A549 (cell line): Measurements from ENCODE around the gene SLC15A3. TPM values are rescaled to one million over a fixed set of nuclear protein-coding genes. Genes with fewer than 3 reads are reported as not detected.

Experiments
- ATAC-seq, 2 experiments: fragments of 200-7000 bp in 1 of 2; fragments of >200 bp in 1 of 2; cut with Nextera tagmentation in 1 of 2; cut with Tn5 transposase in 1 of 2; 3 replicates each; pipeline versions ENCODE4 v1.8.0 to v1.9.1; 2018 to 2020; ENCODE audit warnings: mild to moderate bottlenecking in 1 of 2, moderate library complexity in 1 of 2
- CTCF ChIA-PET: fragments of 300-600 bp; sonication (Branson Sonifier 250); formaldehyde crosslinking; extraction: SDS; loops from one replicate; lab custom pipeline; 2021; ENCODE audit warnings: antibody characterized with exemption, inconsistent platforms; lab: Yijun Ruan, JAX
- POLR2A ChIA-PET: fragments of 350-600 bp; formaldehyde crosslinking; extraction: SDS; loops from one replicate; lab custom pipeline; 2021; ENCODE audit warnings: antibody characterized with exemption, inconsistent platforms; lab: Yijun Ruan, JAX
- DNase-seq, 2 experiments: peaks; one replicate each; pipeline versions ENCODE4 v3.0.0 to v3.0.0-alpha.2; 2011 to 2016; ENCODE audit warnings: low read depth in 1 of 2, low spot score in 1 of 2
- FAIRE-seq: peaks from 2 replicates; lab custom pipeline; 2011; peaks lifted over from hg19 to GRCh38; lab: Jason Lieb, UNC
- H3K27ac ChIP-seq, 2 experiments: fragments of >200 bp; sonication (Bioruptor Twin); formaldehyde crosslinking; 3 replicates each; pipeline ENCODE4 v1.5.1; 2016 to 2017
- H3K4me1 ChIP-seq: fragments of >200 bp; sonication (Bioruptor Twin); formaldehyde crosslinking; 3 replicates; pipeline ENCODE4 v1.6.1; 2016
- H3K4me2 ChIP-seq: fragments of >200 bp; sonication (Bioruptor Twin); formaldehyde crosslinking; 3 replicates; pipeline ENCODE4 v1.6.1; 2016
- H3K4me3 ChIP-seq: fragments of >200 bp; sonication (Bioruptor Twin); formaldehyde crosslinking; 3 replicates; pipeline ENCODE4 v1.5.1; 2016
- H3K9me3 ChIP-seq: fragments of >200 bp; sonication (Bioruptor Twin); formaldehyde crosslinking; 3 replicates; pipeline ENCODE4 v1.6.1; 2016
- BHLHE40 ChIP-seq: IDR thresholded peaks from 2 replicates; pipeline ENCODE4 v1.6.1; 2012; ENCODE audit warnings: low read depth, low read length, inconsistent platforms
- CBX2 ChIP-seq: fragments of 200-600 bp; sonication (generic); IDR thresholded peaks from 2 replicates; pipeline ENCODE4 v1.6.1; 2016; ENCODE audit warnings: low read depth, mild to moderate bottlenecking, borderline replicate concordance
- ESRRA ChIP-seq: fragments of 150-350 bp; IDR thresholded peaks from 2 replicates; pipeline ENCODE4 v1.6.1; 2014; ENCODE audit warnings: mild to moderate bottlenecking, low read length, borderline replicate concordance
- GATA3 ChIP-seq: IDR thresholded peaks from 2 replicates; pipeline ENCODE4 v1.6.1; 2012; ENCODE audit warnings: borderline replicate concordance
- HDAC2 ChIP-seq: fragments of 200-600 bp; sonication (generic); IDR thresholded peaks from 2 replicates; pipeline ENCODE4 v1.6.1; 2016
- HEYL ChIP-seq: fragments of 250-450 bp; sonication (Bioruptor Pico); IDR thresholded peaks from 2 replicates; pipeline ENCODE4 v1.8.0; 2021; ENCODE audit warnings: mild to moderate bottlenecking, moderate library complexity
- HOXA7 ChIP-seq: fragments of 250-450 bp; sonication (Bioruptor Pico); IDR thresholded peaks from 2 replicates; pipeline ENCODE4 v1.5.0; 2020; ENCODE audit warnings: mild to moderate bottlenecking, moderate library complexity
- HOXB13 ChIP-seq: fragments of 250-450 bp; sonication (Bioruptor Pico); IDR thresholded peaks from 2 replicates; pipeline ENCODE4 v1.5.0; 2020; ENCODE audit warnings: low read depth, mild to moderate bottlenecking, moderate library complexity
- HOXB5 ChIP-seq: fragments of 250-450 bp; sonication (Bioruptor Pico); IDR thresholded peaks from 2 replicates; pipeline ENCODE4 v1.5.0; 2020; ENCODE audit warnings: mild to moderate bottlenecking, moderate library complexity
- JUN ChIP-seq, 2 experiments: fragments of >200 bp; sonication (Bioruptor Twin); formaldehyde crosslinking; IDR thresholded peaks; 2 replicates in 1 of 2; 3 replicates in 1 of 2; pipeline ENCODE4 v1.6.1; 2016 to 2017
- KDM1A ChIP-seq: fragments of 200-600 bp; sonication (generic); IDR thresholded peaks from 2 replicates; pipeline ENCODE4 v1.6.1; 2016; ENCODE audit warnings: low read depth, mild to moderate bottlenecking
- KDM5A ChIP-seq: fragments of 200-600 bp; sonication (generic); IDR thresholded peaks from 2 replicates; pipeline ENCODE4 v1.6.1; 2016; ENCODE audit warnings: antibody characterized with exemption, mild to moderate bottlenecking
- MAFK ChIP-seq: fragments of 450-650 bp; IDR thresholded peaks from 2 replicates; pipeline ENCODE4 v1.6.1; 2014; ENCODE audit not compliant: partially characterized antibody
- MYC ChIP-seq: IDR thresholded peaks from 2 replicates; pipeline ENCODE4 v1.6.1; 2012; ENCODE audit warnings: mild to moderate bottlenecking, inconsistent platforms, low read length, improper control_type of control experiment, borderline replicate concordance
- NFE2L2 ChIP-seq: fragments of 150-350 bp; conservative IDR thresholded peaks from 2 replicates; pipeline ENCODE4 v1.6.1; 2014; ENCODE audit warnings: low read length
- NPAS2 ChIP-seq: fragments of 250-450 bp; sonication (Bioruptor Pico); IDR thresholded peaks from 2 replicates; pipeline ENCODE4 v1.8.0; 2022; ENCODE audit warnings: mild to moderate bottlenecking, moderate library complexity, borderline replicate concordance
- NR3C1 ChIP-seq: fragments of >200 bp; sonication (Bioruptor Twin); formaldehyde crosslinking; IDR thresholded peaks from 3 replicates; pipeline ENCODE4 v1.6.1; 2017
- PHF8 ChIP-seq: fragments of 200-600 bp; sonication (generic); IDR thresholded peaks from 2 replicates; pipeline ENCODE4 v1.6.1; 2016; ENCODE audit warnings: low read depth, mild to moderate bottlenecking, antibody characterized with exemption, moderate library complexity, borderline replicate concordance
- POLR2AphosphoS2 ChIP-seq: conservative IDR thresholded peaks from 2 replicates; pipeline ENCODE4 v1.6.1; 2012; ENCODE audit warnings: low read length, improper control_type of control experiment, inconsistent platforms
- RARB ChIP-seq: fragments of 250-450 bp; sonication (Bioruptor Pico); IDR thresholded peaks from 2 replicates; pipeline ENCODE4 v1.8.0; 2021; ENCODE audit warnings: mild to moderate bottlenecking, moderate library complexity
- RCOR1 ChIP-seq: fragments of 150-350 bp; IDR thresholded peaks from 2 replicates; pipeline ENCODE4 v1.6.1; 2014; ENCODE audit warnings: antibody characterized with exemption, low read length, low read depth
- RFX5 ChIP-seq: fragments of 450-650 bp; IDR thresholded peaks from 2 replicates; pipeline ENCODE4 v1.7.1; 2014; ENCODE audit warnings: antibody characterized with exemption, mild to moderate bottlenecking, moderate library complexity
- RNF2 ChIP-seq: fragments of 200-600 bp; sonication (generic); IDR thresholded peaks from 2 replicates; pipeline ENCODE4 v1.6.1; 2016; ENCODE audit warnings: low read depth, mild to moderate bottlenecking, antibody characterized with exemption, moderate library complexity, borderline replicate concordance
- SREBF2 ChIP-seq: fragments of 450-650 bp; IDR thresholded peaks from 2 replicates; pipeline ENCODE4 v1.6.1; 2014; ENCODE audit warnings: mild to moderate bottlenecking, moderate library complexity
- TFCP2L1 ChIP-seq: fragments of 250-450 bp; sonication (Bioruptor Pico); IDR thresholded peaks from 2 replicates; pipeline ENCODE4 v1.5.0; 2021; ENCODE audit warnings: mild to moderate bottlenecking
- TP53 ChIP-seq: fragments of 250-450 bp; sonication (Bioruptor Pico); IDR thresholded peaks from 2 replicates; pipeline ENCODE4 v1.5.0; 2021; ENCODE audit warnings: mild to moderate bottlenecking, moderate library complexity
- ZC3H11A ChIP-seq: fragments of 450-650 bp; IDR thresholded peaks from 2 replicates; pipeline ENCODE4 v1.6.1; 2014; ENCODE audit warnings: antibody characterized with exemption, mild to moderate bottlenecking
- ZFP36 ChIP-seq: fragments of 450-650 bp; IDR thresholded peaks from 2 replicates; pipeline ENCODE4 v1.6.1; 2014; ENCODE audit warnings: borderline replicate concordance; ENCODE audit not compliant: partially characterized antibody
- ZNF302 ChIP-seq: fragments of 250-450 bp; sonication (Bioruptor Pico); IDR thresholded peaks from 2 replicates; pipeline ENCODE4 v1.9.0; 2021; ENCODE audit warnings: inconsistent platforms, mild to moderate bottlenecking, moderate library complexity
- WGBS: methylation state at CpG from one replicate; pipeline ENCODE4 v1.1.6; 2017; ENCODE audit errors: missing lambda C conversion rate; 5-methylcytosine and 5-hydroxymethylcytosine counted together
- polyA plus RNA-seq, 4 experiments: library from polyadenylated mRNA; depleted of rRNA in 3 of 4; stranded (reverse); fragments of >200 nt; fragmentation: RNase III in 1 of 4; extraction: RNeasy Plus Mini Kit Qiagen cat#74134 plus additional on column Dnase treatment in 1 of 4; gene quantifications; 2 replicates in 3 of 4; 3 replicates in 1 of 4; pipeline ENCODE4 v1.2.3, GENCODE V29; 2011 to 2017
- TF ChIP-seq, protein P1 (sequence below): fragments of 250-450 bp; sonication (Bioruptor Pico); IDR thresholded peaks from 2 replicates; pipeline ENCODE4 v1.5.0; 2020; ENCODE audit warnings: low read depth, mild to moderate bottlenecking, moderate library complexity
- TF ChIP-seq, protein P2 (sequence below): fragments of >200 bp; sonication (Bioruptor Twin); formaldehyde crosslinking; IDR thresholded peaks from 3 replicates; pipeline ENCODE4 v1.5.1; 2016
- TF ChIP-seq, protein P3 (sequence below): fragments of >200 bp; sonication (Bioruptor Twin); formaldehyde crosslinking; IDR thresholded peaks from 2 replicates; pipeline ENCODE4 v1.6.1; 2016
- TF ChIP-seq, protein P4 (sequence below): fragments of 450-650 bp; IDR thresholded peaks from 2 replicates; pipeline ENCODE4 v1.6.1; 2014; ENCODE audit warnings: antibody characterized with exemption
- TF ChIP-seq, protein P5 (sequence below): fragments of >200 bp; sonication (Bioruptor Twin); formaldehyde crosslinking; IDR thresholded peaks from 3 replicates; pipeline ENCODE4 v1.6.1; 2016

Gene SLC15A3
- polyA plus RNA-seq, 2 of the 4 experiments (the other 2 are of a cell fraction): not detected

DNA sequence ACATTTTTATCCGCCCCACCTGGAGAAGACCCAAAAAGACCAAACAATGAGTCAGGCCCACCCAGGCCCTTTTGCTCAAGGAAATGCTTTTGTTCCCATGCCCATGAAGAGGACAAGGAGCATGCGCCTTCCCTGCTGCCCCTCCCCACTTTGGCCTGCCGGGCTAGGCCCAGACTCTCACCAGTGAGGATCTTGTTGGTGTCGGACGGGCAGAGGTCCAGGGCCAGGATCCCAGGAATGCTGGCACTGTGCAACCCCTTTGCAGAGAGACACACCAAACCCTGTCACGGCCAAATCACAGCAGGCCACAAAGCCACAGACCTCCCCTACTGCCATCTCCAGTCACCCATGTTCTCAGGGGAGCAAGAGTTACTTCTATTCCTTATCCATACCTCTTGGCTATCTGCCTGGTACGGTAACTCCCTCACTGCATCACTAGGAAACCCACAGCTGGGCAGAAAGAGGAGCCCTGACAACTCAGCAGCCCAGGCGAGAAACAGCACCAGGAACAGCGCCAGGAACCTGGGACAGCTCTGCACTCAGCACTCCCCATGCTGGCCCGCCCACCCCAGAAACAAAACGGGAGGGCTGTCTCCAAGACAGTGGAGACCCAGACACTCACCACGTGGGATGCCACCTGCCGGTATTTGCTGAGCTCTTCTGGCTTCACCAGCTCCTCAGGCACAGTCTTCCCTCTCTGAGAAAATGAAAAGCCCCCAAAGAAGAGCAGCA lies 51.1 kb downstream of the SLC15A3 start:
- H3K4me2 ChIP-seq: no peak overlapping the region
- FAIRE-seq: no peak
- H3K27ac ChIP-seq: no peak overlapping the region
- no peak for ATAC-seq
- H3K9me3 ChIP-seq: no peaks in the 10 kb centered on the region
- TF ChIP-seq, protein P1, sequence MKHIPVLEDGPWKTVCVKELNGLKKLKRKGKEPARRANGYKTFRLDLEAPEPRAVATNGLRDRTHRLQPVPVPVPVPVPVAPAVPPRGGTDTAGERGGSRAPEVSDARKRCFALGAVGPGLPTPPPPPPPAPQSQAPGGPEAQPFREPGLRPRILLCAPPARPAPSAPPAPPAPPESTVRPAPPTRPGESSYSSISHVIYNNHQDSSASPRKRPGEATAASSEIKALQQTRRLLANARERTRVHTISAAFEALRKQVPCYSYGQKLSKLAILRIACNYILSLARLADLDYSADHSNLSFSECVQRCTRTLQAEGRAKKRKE (CRISPR knock-in tag): no peak
- no peak for TF ChIP-seq HDAC2
- TF ChIP-seq, protein P2, sequence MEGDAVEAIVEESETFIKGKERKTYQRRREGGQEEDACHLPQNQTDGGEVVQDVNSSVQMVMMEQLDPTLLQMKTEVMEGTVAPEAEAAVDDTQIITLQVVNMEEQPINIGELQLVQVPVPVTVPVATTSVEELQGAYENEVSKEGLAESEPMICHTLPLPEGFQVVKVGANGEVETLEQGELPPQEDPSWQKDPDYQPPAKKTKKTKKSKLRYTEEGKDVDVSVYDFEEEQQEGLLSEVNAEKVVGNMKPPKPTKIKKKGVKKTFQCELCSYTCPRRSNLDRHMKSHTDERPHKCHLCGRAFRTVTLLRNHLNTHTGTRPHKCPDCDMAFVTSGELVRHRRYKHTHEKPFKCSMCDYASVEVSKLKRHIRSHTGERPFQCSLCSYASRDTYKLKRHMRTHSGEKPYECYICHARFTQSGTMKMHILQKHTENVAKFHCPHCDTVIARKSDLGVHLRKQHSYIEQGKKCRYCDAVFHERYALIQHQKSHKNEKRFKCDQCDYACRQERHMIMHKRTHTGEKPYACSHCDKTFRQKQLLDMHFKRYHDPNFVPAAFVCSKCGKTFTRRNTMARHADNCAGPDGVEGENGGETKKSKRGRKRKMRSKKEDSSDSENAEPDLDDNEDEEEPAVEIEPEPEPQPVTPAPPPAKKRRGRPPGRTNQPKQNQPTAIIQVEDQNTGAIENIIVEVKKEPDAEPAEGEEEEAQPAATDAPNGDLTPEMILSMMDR: no peak
- TF ChIP-seq RARB (CRISPR knock-in tag): no peak
- TF ChIP-seq MAFK: no peak
- TF ChIP-seq HOXB5 (CRISPR knock-in tag): no peak
- TF ChIP-seq PHF8: no peak
- TF ChIP-seq NR3C1: no peak
- no peak for TF ChIP-seq ESRRA
- no peak for TF ChIP-seq JUN (IDR thresholded peaks at IDR 0.05)
- TF ChIP-seq ZNF302: no peak
- TF ChIP-seq RCOR1: no peak
- TF ChIP-seq HOXB13 (CRISPR knock-in tag): no peak
- no peak for TF ChIP-seq KDM1A
- TF ChIP-seq NPAS2: no peak
- TF ChIP-seq SREBF2: no peak
- no peak for TF ChIP-seq MYC
- TF ChIP-seq KDM5A: no peak
- no peak for TF ChIP-seq POLR2AphosphoS2
- ChIA-PET POLR2A (no interaction called here), CTCF (interaction anchor here (1.2 to 12.7 kb wide), 12 partner anchors 8 to 228 kb away, joined by 3 to 153 read pairs (median 12); partner anchors contain the start of genes PTGDR2 and TMEM109)
- WGBS: 88% methylated on average over 10 of the region's 13 CpGs
- H3K4me3 ChIP-seq: no peak overlapping the region
- DNase-seq: no peak
- peaks cover 16% of the 10 kb centered on the region for H3K4me1 ChIP-seq

DNA sequence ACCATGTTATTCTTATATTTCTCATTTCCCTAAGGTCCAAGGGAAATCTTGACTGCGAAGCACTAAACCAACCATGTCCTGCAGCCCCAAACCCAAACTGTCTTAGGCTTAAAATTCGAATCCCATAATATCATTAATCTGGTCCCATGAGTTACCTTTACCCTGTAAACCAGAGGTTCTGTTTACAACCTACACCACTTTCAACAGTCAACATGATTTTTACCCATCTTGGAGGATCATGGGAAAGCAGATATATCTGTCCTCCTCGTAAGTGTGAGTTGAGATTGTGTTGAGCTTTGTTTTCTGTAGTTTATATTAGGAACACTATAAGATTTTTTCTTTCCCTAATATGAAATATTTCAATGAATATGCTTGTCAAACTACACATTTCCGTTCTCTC lies 52.0 kb downstream of the SLC15A3 start:
- FAIRE-seq (no peak), ATAC-seq (no peak), DNase-seq (no peak)
- no peak overlapping the region for H3K27ac ChIP-seq
- H3K4me3 ChIP-seq: no peak overlapping the region
- TF ChIP-seq ZNF302: no peak
- TF ChIP-seq ZFP36: no peak
- no peak for TF ChIP-seq HEYL
- no peak for TF ChIP-seq CBX2
- TF ChIP-seq NFE2L2: no peak
- TF ChIP-seq, protein P3, sequence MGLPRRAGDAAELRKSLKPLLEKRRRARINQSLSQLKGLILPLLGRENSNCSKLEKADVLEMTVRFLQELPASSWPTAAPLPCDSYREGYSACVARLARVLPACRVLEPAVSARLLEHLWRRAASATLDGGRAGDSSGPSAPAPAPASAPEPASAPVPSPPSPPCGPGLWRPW: no peak
- TF ChIP-seq BHLHE40: no peak
- TF ChIP-seq TP53 (CRISPR knock-in tag): no peak
- no peak for TF ChIP-seq ZC3H11A
- TF ChIP-seq RFX5: no peak
- TF ChIP-seq, protein P4, sequence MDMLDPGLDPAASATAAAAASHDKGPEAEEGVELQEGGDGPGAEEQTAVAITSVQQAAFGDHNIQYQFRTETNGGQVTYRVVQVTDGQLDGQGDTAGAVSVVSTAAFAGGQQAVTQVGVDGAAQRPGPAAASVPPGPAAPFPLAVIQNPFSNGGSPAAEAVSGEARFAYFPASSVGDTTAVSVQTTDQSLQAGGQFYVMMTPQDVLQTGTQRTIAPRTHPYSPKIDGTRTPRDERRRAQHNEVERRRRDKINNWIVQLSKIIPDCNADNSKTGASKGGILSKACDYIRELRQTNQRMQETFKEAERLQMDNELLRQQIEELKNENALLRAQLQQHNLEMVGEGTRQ: no peak
- no peak for TF ChIP-seq RARB (CRISPR knock-in tag)
- no peak for TF ChIP-seq NPAS2
- TF ChIP-seq, protein P5, sequence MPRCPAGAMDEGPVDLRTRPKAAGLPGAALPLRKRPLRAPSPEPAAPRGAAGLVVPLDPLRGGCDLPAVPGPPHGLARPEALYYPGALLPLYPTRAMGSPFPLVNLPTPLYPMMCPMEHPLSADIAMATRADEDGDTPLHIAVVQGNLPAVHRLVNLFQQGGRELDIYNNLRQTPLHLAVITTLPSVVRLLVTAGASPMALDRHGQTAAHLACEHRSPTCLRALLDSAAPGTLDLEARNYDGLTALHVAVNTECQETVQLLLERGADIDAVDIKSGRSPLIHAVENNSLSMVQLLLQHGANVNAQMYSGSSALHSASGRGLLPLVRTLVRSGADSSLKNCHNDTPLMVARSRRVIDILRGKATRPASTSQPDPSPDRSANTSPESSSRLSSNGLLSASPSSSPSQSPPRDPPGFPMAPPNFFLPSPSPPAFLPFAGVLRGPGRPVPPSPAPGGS: no peak
- no peak for TF ChIP-seq HOXB13 (CRISPR knock-in tag)
- no peak for TF ChIP-seq ESRRA
- TF ChIP-seq GATA3: no peak
- TF ChIP-seq TFCP2L1 (CRISPR knock-in tag): no peak
- no peak for TF ChIP-seq RNF2
- no peak for TF ChIP-seq HOXA7 (CRISPR knock-in tag)
- peaks cover 13% of the 10 kb centered on the region for H3K4me1 ChIP-seq
- ChIA-PET POLR2A (no interaction called here), CTCF (interaction anchor here (0.6 to 12.7 kb wide), 33 partner anchors 9 to 483 kb away, joined by 3 to 153 read pairs (median 6); partner anchors contain the start of genes CCDC86, PTGDR2, TMEM109 and ZP1)
- H3K9me3 ChIP-seq: no peaks in the 10 kb centered on the region
- no peak overlapping the region for H3K4me2 ChIP-seq
- 51% methylated on average over 4 of the region's 4 CpGs for WGBS
